Trophoblast cell (in vitro differentiated cells and primary cell): ENCODE data around the gene SELPLG.

ENCODE experiments used
- DNase-seq, 2 donors: peaks; one replicate each; pipeline ENCODE4 v3.0.0-alpha.2; 2016
- H2AFZ ChIP-seq: 2 replicates; pipeline ENCODE4 v1.6.1; 2013; ENCODE audit warnings: low read length, moderate library complexity, mild to moderate bottlenecking; ENCODE audit not compliant: insufficient read depth, poor library complexity
- H2AK5ac ChIP-seq: 2 replicates; pipeline ENCODE4 v1.6.1; 2013; ENCODE audit warnings: mild to moderate bottlenecking, low read length
- H2BK120ac ChIP-seq: 2 replicates; pipeline ENCODE4 v1.6.1; 2013; ENCODE audit warnings: low read length, mild to moderate bottlenecking, moderate library complexity; ENCODE audit not compliant: insufficient read depth, poor library complexity
- H2BK12ac ChIP-seq: 2 replicates; pipeline ENCODE4 v1.6.1; 2013; ENCODE audit warnings: mild to moderate bottlenecking, low read length, moderate library complexity
- H2BK5ac ChIP-seq: 2 replicates; pipeline ENCODE4 v1.6.1; 2013; ENCODE audit warnings: low read length, low read depth, moderate library complexity, mild to moderate bottlenecking; ENCODE audit not compliant: poor library complexity
- H3K14ac ChIP-seq: 2 replicates; pipeline ENCODE4 v1.6.1; 2013; ENCODE audit warnings: mild to moderate bottlenecking, low read length
- H3K18ac ChIP-seq: 2 replicates; pipeline ENCODE4 v1.6.1; 2013; ENCODE audit warnings: mild to moderate bottlenecking, low read length
- H3K23ac ChIP-seq: 2 replicates; pipeline ENCODE4 v1.6.1; 2013; ENCODE audit warnings: low read length
- H3K27ac ChIP-seq: 2 replicates; pipeline ENCODE4 v1.5.1; 2013; ENCODE audit warnings: low read depth, mild to moderate bottlenecking, inconsistent platforms, low read length, moderate library complexity
- H3K27me3 ChIP-seq: 2 replicates; pipeline ENCODE4 v1.6.1; 2013; ENCODE audit warnings: inconsistent platforms, mild to moderate bottlenecking, low read length, moderate library complexity; ENCODE audit not compliant: insufficient read depth
- H3K36me3 ChIP-seq, 2 experiments: 1 replicate in 1 of 2; 2 replicates in 1 of 2; pipeline ENCODE4 v1.6.1; 2013; ENCODE audit warnings: low read length in 2 of 2, mild to moderate bottlenecking in 2 of 2, moderate library complexity in 1 of 2; ENCODE audit not compliant: insufficient read depth in 2 of 2, control insufficient read depth in 1 of 2
- H3K4ac ChIP-seq: 2 replicates; pipeline ENCODE4 v1.6.1; 2013; ENCODE audit warnings: low read depth, mild to moderate bottlenecking, low read length, moderate library complexity
- H3K4me1 ChIP-seq, 2 experiments: 1 replicate in 1 of 2; 2 replicates in 1 of 2; pipeline ENCODE4 v1.6.1; 2013; ENCODE audit warnings: low read length in 2 of 2, mild to moderate bottlenecking in 2 of 2, moderate library complexity in 1 of 2; ENCODE audit not compliant: insufficient read depth in 2 of 2, control insufficient read depth in 1 of 2
- H3K4me2 ChIP-seq: 2 replicates; pipeline ENCODE4 v1.6.1; 2013; ENCODE audit warnings: inconsistent platforms, mild to moderate bottlenecking, low read length, moderate library complexity
- H3K4me3 ChIP-seq: 2 replicates; pipeline ENCODE4 v1.5.1; 2013; ENCODE audit warnings: mild to moderate bottlenecking, low read depth, low read length, inconsistent platforms
- H3K79me1 ChIP-seq: one replicate; pipeline ENCODE4 v1.6.1; 2013; ENCODE audit warnings: low read length
- H3K79me2 ChIP-seq: 2 replicates; pipeline ENCODE4 v1.6.1; 2013; ENCODE audit warnings: low read length, mild to moderate bottlenecking; ENCODE audit not compliant: control insufficient read depth, insufficient read depth, poor library complexity
- H3K9ac ChIP-seq: 2 replicates; pipeline ENCODE4 v1.6.1; 2013; ENCODE audit warnings: mild to moderate bottlenecking, low read length
- H3K9me3 ChIP-seq: 2 replicates; pipeline ENCODE4 v1.6.1; 2013; ENCODE audit warnings: low read depth, mild to moderate bottlenecking, control low read depth, inconsistent platforms, low read length; ENCODE audit not compliant: insufficient read depth
- H4K12ac ChIP-seq: 2 replicates; pipeline ENCODE4 v1.6.1; 2013; ENCODE audit warnings: low read depth, mild to moderate bottlenecking, low read length, moderate library complexity
- H4K8ac ChIP-seq: 2 replicates; pipeline ENCODE4 v1.6.1; 2013; ENCODE audit warnings: low read depth, mild to moderate bottlenecking, low read length, moderate library complexity
- H4K91ac ChIP-seq: one replicate; pipeline ENCODE4 v1.6.1; 2013; ENCODE audit warnings: low read depth, mild to moderate bottlenecking, low read length, moderate library complexity
- WGBS: extraction: QIAGEN DNeasy Blood & Tissue Kit; methylation state at CpG from one replicate; pipeline ENCODE4 v1.1.7; 2013; ENCODE audit warnings: missing lambda C conversion rate; ENCODE audit not compliant: insufficient read length, insufficient coverage; ENCODE audit errors: extremely low coverage; 5-methylcytosine and 5-hydroxymethylcytosine counted together

The SELPLG gene

GRCh38 chr12:108643941-108644810, 10.5 kb upstream of the SELPLG start:
- peaks cover 31 to 44% of the 10 kb centered on the region in 2 experiments for H3K36me3 ChIP-seq
- no peak overlapping the region for H4K8ac ChIP-seq
- H3K27ac ChIP-seq, result no peak overlapping the region
- no CpG with 5 or more reads among the region's 18 CpGs for WGBS
- H3K4me2 ChIP-seq, result no peak overlapping the region
- peaks cover 23 to 34% of the 10 kb centered on the region in 2 experiments for H3K4me1 ChIP-seq
- H3K4ac ChIP-seq, result no peak overlapping the region
- H2BK12ac ChIP-seq, result peak overlapping the region; percentile 9
- H4K12ac ChIP-seq, result no peak overlapping the region
- no peak overlapping the region for H3K4me3 ChIP-seq
- H3K79me2 ChIP-seq, result no peaks in the 10 kb centered on the region
- no peaks in the 10 kb centered on the region for H3K27me3 ChIP-seq
- DNase-seq, result no peak
- H3K23ac ChIP-seq, result no peak overlapping the region
- peaks cover 8% of the 10 kb centered on the region for H3K79me1 ChIP-seq
- H3K9ac ChIP-seq, result no peak overlapping the region
- no peak overlapping the region for H2AFZ ChIP-seq
- H3K18ac ChIP-seq, result no peak overlapping the region
- H2AK5ac ChIP-seq, result no peak overlapping the region
- H4K91ac ChIP-seq, result peak overlapping the region; percentile 8
- peaks cover 1% of the 10 kb centered on the region for H3K9me3 ChIP-seq
- no peak overlapping the region for H3K14ac ChIP-seq
- H2BK120ac ChIP-seq, result no peak overlapping the region
- peak overlapping the region; percentile 14 for H2BK5ac ChIP-seq

DNA sequence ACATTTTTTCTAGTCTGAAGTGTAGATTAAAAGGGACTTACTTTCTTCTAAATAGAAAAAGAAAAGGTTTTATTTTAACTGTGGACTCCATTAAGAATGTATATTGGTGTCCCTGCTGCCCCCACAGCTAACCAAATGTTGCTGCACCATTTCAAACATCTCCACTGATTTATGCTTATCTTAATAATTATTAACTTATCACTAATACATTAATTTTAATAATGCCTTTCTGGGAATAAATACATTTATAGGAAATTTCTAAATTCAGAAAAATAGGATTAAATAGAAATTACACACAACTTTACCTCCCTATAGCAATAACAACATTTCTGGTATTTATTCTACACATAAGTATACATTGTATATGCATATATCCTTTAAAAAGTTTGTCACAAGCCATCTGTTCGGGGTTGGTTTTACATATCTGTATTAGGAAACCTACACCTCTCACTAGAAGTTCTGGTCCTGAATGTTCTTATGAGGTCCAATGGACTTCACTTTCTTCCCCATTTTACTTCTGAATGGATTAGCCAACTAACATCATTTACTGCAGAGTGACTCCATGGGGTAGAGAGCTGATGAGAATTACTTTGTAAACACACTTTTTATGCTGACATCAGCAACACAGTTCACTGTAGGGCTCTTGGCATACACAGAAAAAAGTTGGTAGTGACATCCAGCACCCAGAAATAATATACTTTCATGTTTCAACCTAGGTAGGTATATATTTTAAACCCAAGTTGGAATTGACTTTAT, 9.4 kb upstream of the SELPLG start:
- Histone ChIP-seq H3K36me3 (peaks cover 25 to 36% of the 10 kb centered on the region in 2 experiments), H2BK5ac (no peak overlapping the region), H3K79me2 (no peaks in the 10 kb centered on the region), H3K23ac (no peak overlapping the region), H2AFZ (no peak overlapping the region), H3K4me2 (no peak overlapping the region), H4K8ac (no peak overlapping the region), H3K4me3 (no peak overlapping the region), H2AK5ac (no peak overlapping the region), H4K91ac (no peak overlapping the region), H3K27ac (no peak overlapping the region), H2BK120ac (no peak overlapping the region), H3K18ac (no peak overlapping the region), H2BK12ac (no peak overlapping the region), H3K4ac (no peak overlapping the region), H3K79me1 (peaks cover 13% of the 10 kb centered on the region), H3K27me3 (no peaks in the 10 kb centered on the region), H3K4me1 (peaks cover 27 to 36% of the 10 kb centered on the region in 2 experiments), H3K14ac (no peak overlapping the region), H3K9me3 (peaks cover 1% of the 10 kb centered on the region), H3K9ac (no peak overlapping the region), H4K12ac (no peak overlapping the region)
- no peak for DNase-seq
- no CpG with 5 or more reads among the region's 1 CpG for WGBS

GRCh38 chr12:108642269-108642870, 8.7 kb upstream of the SELPLG start:
- Histone ChIP-seq H3K27ac (peak overlapping the region; percentile 11), H4K12ac (peak overlapping the region; percentile 49), H3K9ac (no peak overlapping the region), H3K14ac (no peak overlapping the region), H3K4me2 (no peak overlapping the region), H2AFZ (no peak overlapping the region), H3K36me3 (peaks cover 18 to 30% of the 10 kb centered on the region in 2 experiments), H2BK12ac (no peak overlapping the region), H3K23ac (no peak overlapping the region), H4K8ac (no peak overlapping the region), H3K9me3 (no peaks in the 10 kb centered on the region), H3K18ac (no peak overlapping the region), H3K79me2 (no peaks in the 10 kb centered on the region), H3K27me3 (no peaks in the 10 kb centered on the region), H2BK120ac (no peak overlapping the region), H3K4ac (no peak overlapping the region), H3K4me1 (peaks cover 31 to 40% of the 10 kb centered on the region in 2 experiments), H2AK5ac (no peak overlapping the region), H4K91ac (no peak overlapping the region), H3K4me3 (no peak overlapping the region), H3K79me1 (peaks cover 15% of the 10 kb centered on the region), H2BK5ac (no peak overlapping the region)
- no CpG with 5 or more reads among the region's 16 CpGs for WGBS
- DNase-seq, result no peak

DNA sequence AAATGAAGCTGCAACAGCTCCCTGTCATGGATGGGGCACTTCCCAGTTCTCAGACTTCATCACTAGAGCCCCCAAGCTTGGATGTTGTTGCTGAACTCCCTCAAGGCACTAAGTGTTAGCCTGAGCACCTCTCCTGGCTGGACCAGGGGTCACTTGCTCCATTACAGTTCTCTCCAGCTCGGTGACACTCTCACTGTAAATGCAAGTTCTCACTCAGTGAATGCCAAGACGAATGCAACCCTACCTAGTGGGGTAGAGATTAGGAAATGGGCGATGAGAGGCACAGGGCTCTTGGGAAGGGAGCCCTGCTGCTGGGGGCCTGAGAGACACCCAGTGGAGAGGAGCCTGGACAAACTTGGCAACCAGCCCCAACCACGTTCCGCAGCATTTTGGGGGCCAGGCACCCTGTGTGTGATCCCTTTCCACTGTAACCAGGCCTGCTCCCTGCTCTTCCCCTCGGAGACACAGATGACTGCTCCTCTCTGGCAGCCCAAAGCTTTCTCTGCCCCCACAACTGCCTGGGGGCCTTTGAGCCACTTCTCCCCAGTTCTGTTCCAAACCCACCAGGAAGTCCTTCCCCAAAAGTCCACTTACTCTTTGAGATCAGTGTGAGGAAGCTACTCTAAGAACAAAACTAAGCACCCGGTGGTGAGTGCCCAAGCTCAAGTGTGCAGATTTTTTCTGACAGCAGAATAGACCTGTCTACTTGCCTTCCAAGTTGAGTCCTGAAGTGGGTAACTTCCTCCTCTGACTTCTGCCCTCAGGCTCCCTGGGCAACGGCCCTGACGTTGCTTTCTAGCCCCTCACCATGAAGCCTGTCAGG, 8.0 kb upstream of the SELPLG start:
- no CpG with 5 or more reads among the region's 9 CpGs for WGBS
- no peak overlapping the region for H3K18ac ChIP-seq

More for the DNA sequence above, 8.0 kb upstream of the SELPLG start:
- peaks cover 29 to 41% of the 10 kb centered on the region in 2 experiments for H3K4me1 ChIP-seq
- H4K12ac ChIP-seq, result no peak overlapping the region
- H2AK5ac ChIP-seq, result peak overlapping the region; percentile 22
- H3K79me2 ChIP-seq, result no peaks in the 10 kb centered on the region
- no peak overlapping the region for H3K23ac ChIP-seq
- peak overlapping the region; percentile 16 for H3K14ac ChIP-seq
- H3K4ac ChIP-seq, result no peak overlapping the region
- H3K27me3 ChIP-seq, result no peaks in the 10 kb centered on the region
- no peak overlapping the region for H3K4me2 ChIP-seq
- no peak overlapping the region for H3K9ac ChIP-seq
- H3K36me3 ChIP-seq, result peaks cover 16 to 27% of the 10 kb centered on the region in 2 experiments
- H4K8ac ChIP-seq, result no peak overlapping the region
- H2BK12ac ChIP-seq, result peak overlapping the region; percentile 30
- no peak overlapping the region for H4K91ac ChIP-seq
- H2AFZ ChIP-seq, result no peak overlapping the region
- H3K4me3 ChIP-seq, result no peak overlapping the region
- H3K27ac ChIP-seq, result peak overlapping the region; percentile 11
- no peaks in the 10 kb centered on the region for H3K9me3 ChIP-seq
- no peak overlapping the region for H2BK120ac ChIP-seq
- peaks cover 17% of the 10 kb centered on the region for H3K79me1 ChIP-seq
- no peak overlapping the region for H2BK5ac ChIP-seq
- no peak for DNase-seq
